ENCODE data around the gene TLCD1.

DNA sequence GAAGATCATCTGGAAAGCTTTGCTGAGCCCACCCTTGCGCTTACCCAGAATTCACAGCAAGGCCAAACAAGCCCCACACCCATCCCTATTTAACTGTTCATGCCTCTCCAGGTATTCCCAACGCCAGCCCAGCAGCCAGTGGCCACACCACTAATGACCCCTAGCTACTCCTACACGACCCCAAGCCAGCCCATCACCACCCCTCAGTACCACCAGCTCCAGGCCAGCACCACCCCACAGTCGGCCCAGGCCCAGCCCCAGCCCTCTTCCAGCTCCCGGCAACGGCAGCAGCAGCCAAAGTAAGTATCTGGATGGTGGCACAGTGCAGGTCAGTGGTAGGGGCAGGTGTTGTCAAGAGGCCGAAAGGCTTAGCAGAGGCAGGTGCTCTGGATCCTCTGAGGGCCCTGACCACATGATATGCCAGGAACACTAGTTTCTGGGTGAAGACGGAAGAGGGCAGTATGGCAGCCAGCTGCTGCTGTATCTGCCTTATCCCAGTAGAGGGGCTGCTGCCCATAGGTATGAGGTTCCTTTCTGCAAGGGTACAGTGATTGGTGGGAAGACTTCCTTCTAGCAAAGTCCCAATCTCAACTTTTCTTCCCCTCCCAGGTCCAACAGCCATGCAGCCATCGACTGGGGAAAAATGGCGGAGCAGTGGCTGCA lies 25.1 kb downstream of the TLCD1 start:
- TF ChIP-seq, protein P1, sequence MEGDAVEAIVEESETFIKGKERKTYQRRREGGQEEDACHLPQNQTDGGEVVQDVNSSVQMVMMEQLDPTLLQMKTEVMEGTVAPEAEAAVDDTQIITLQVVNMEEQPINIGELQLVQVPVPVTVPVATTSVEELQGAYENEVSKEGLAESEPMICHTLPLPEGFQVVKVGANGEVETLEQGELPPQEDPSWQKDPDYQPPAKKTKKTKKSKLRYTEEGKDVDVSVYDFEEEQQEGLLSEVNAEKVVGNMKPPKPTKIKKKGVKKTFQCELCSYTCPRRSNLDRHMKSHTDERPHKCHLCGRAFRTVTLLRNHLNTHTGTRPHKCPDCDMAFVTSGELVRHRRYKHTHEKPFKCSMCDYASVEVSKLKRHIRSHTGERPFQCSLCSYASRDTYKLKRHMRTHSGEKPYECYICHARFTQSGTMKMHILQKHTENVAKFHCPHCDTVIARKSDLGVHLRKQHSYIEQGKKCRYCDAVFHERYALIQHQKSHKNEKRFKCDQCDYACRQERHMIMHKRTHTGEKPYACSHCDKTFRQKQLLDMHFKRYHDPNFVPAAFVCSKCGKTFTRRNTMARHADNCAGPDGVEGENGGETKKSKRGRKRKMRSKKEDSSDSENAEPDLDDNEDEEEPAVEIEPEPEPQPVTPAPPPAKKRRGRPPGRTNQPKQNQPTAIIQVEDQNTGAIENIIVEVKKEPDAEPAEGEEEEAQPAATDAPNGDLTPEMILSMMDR (conservative IDR thresholded peaks at IDR 0.05; ENCODE audit: low read length) = no peak
- no peak for TF ChIP-seq EZH2phosphoT487 (IDR thresholded peaks at IDR 0.05; ENCODE audit: borderline replicate concordance)

All from Loucy (cell line).